Stomach (tissue), 4 donors: ENCODE measurements around the gene WDR45B.

Experiments used
- EP300 ChIP-seq: sonication (generic); formaldehyde crosslinking; IDR thresholded peaks from one replicate; pipeline ENCODE4 v1.6.1; 2017; ENCODE audit warnings: antibody characterized with exemption
- POLR2A ChIP-seq, 4 donors: fragments of 450-650 bp; IDR thresholded peaks; one replicate each; pipeline ENCODE4 v1.6.1; 2016; ENCODE audit warnings: antibody characterized with exemption in 4 of 4, control low read depth in 2 of 4, mild to moderate bottlenecking in 1 of 4, moderate library complexity in 1 of 4
- POLR2AphosphoS5 ChIP-seq, 3 donors: sonication (generic); formaldehyde crosslinking; IDR thresholded peaks; one replicate each; pipeline ENCODE4 v1.6.1; 2016; ENCODE audit warnings: antibody characterized with exemption in 3 of 3
- TF ChIP-seq, protein P1 (sequence below), 7 experiments: fragments of 450-650 bp in 4 of 7; fragments of 200-600 bp in 3 of 7; sonication (generic) in 3 of 7; IDR thresholded peaks; one replicate each; pipeline ENCODE4 v1.5.1; 2016 to 2019; ENCODE audit warnings: antibody characterized with exemption in 7 of 7, control low read depth in 2 of 7, mild to moderate bottlenecking in 1 of 7

DNA sequence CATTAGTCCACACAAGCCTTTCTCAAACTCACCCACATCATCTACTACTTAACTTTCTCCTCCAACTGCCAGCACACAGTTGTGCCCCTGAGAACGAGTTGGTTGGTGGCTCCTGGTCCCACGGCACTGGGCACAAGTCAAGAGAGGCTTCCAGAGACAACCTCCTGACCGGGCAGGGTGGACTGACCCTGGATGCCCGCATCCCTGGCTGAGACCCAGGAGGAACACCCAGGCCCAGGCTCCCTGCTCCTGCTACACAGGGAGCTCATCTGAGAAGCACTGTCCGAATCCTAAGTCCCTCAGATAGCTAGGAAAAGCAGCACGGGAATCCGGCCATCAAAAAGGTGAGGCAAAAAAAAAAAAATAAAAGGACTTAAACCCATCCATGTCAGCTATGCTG lies 29.0 kb downstream of the WDR45B start:
- TF ChIP-seq, protein P1, sequence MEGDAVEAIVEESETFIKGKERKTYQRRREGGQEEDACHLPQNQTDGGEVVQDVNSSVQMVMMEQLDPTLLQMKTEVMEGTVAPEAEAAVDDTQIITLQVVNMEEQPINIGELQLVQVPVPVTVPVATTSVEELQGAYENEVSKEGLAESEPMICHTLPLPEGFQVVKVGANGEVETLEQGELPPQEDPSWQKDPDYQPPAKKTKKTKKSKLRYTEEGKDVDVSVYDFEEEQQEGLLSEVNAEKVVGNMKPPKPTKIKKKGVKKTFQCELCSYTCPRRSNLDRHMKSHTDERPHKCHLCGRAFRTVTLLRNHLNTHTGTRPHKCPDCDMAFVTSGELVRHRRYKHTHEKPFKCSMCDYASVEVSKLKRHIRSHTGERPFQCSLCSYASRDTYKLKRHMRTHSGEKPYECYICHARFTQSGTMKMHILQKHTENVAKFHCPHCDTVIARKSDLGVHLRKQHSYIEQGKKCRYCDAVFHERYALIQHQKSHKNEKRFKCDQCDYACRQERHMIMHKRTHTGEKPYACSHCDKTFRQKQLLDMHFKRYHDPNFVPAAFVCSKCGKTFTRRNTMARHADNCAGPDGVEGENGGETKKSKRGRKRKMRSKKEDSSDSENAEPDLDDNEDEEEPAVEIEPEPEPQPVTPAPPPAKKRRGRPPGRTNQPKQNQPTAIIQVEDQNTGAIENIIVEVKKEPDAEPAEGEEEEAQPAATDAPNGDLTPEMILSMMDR (IDR thresholded peaks at IDR 0.05): no peak
- TF ChIP-seq POLR2A (IDR thresholded peaks at IDR 0.05): no peak
- TF ChIP-seq POLR2AphosphoS5 (IDR thresholded peaks at IDR 0.05): no peak
- no peak for TF ChIP-seq EP300
